ENCODE data around the gene PLAGL2.
"Not testable (repeated sequence)": the region's sequence is repeated elsewhere in the genome, so short reads cannot be mapped to it uniquely, and the experiment has no call there.

PLAGL2 gene

DNA sequence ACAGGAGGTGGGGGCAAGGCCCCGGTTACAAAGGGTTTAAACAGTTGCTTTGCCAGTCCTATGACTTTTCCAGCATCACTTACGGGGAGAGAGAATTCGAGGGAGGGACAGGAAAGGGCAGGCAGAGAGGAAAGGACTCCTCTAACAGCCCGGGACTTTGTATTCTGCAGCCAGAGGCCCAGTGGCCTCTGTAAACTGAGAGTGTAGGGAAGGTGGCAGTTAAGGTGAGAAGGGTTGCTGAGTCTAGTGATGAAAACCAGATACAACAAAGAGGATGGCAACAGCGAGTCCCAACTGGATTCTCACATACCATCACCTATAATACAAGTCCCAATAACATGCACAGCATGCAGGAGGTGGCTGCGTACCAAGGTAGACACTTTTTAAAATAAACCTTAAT lies 13.5 kb downstream of the PLAGL2 start:
- H3K4me3 ChIP-seq (ENCODE audit: low read length), result no peak overlapping the region
- TF ChIP-seq, protein P1, sequence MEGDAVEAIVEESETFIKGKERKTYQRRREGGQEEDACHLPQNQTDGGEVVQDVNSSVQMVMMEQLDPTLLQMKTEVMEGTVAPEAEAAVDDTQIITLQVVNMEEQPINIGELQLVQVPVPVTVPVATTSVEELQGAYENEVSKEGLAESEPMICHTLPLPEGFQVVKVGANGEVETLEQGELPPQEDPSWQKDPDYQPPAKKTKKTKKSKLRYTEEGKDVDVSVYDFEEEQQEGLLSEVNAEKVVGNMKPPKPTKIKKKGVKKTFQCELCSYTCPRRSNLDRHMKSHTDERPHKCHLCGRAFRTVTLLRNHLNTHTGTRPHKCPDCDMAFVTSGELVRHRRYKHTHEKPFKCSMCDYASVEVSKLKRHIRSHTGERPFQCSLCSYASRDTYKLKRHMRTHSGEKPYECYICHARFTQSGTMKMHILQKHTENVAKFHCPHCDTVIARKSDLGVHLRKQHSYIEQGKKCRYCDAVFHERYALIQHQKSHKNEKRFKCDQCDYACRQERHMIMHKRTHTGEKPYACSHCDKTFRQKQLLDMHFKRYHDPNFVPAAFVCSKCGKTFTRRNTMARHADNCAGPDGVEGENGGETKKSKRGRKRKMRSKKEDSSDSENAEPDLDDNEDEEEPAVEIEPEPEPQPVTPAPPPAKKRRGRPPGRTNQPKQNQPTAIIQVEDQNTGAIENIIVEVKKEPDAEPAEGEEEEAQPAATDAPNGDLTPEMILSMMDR (IDR thresholded peaks at IDR 0.05; ENCODE audit: low read depth, low read length, poor library complexity, severe bottlenecking), result no peak
- TF ChIP-seq EZH2phosphoT487 (IDR thresholded peaks at IDR 0.05; ENCODE audit: borderline replicate concordance, low read length), result no peak
- peaks cover 9% of the 10 kb centered on the region for H3K27me3 ChIP-seq (ENCODE audit: control insufficient read depth, low read length)
- H3F3A ChIP-seq (ENCODE audit: control insufficient read depth, insufficient read depth), result peaks cover 5% of the 10 kb centered on the region; the same call in 1 of the 2 replicates
- no peaks in the 10 kb centered on the region for H3K9me3 ChIP-seq (ENCODE audit: control insufficient read depth, insufficient read depth, low read length)
- no peaks in the 10 kb centered on the region for H3K9me2 ChIP-seq (replicated peaks; ENCODE audit: control insufficient read depth, low read length)
- H3K4me1 ChIP-seq (ENCODE audit: control insufficient read depth, low read length), result peaks cover 5% of the 10 kb centered on the region
- H3K79me2 ChIP-seq (ENCODE audit: control insufficient read depth, low read length), result peaks cover 19% of the 10 kb centered on the region
- H4K20me1 ChIP-seq (ENCODE audit: control insufficient read depth, insufficient read depth, low read depth, low read length), result peaks cover 5% of the 10 kb centered on the region
- no peak overlapping the region for H3K27ac ChIP-seq (ENCODE audit: low read depth, low read length)
- peaks cover 63% of the 10 kb centered on the region for H3K36me3 ChIP-seq (ENCODE audit: control insufficient read depth, low read length)
- H3K4me2 ChIP-seq (ENCODE audit: low read length), result no peak overlapping the region

DNA sequence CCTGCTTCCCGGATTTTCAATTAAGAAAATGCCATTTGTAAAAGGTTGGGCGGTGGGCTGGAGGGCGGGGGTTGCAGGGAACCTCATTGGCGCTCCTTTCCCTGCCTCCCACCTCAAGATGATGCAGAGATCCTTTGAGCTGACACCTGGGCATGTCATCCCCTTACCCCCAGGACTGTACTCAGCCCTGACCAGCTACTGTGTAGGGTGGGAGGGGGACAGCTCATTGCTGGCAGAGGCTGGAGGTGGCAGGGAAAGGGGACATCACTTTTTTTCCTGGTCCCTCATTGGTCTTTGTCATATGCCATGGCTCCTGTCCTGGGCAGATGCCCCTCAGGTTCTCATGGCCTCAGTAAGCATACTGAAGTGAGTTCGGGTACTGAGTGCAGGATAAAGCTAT lies 14.2 kb downstream of the PLAGL2 start:
- not testable (repeated sequence) for H3F3A ChIP-seq (ENCODE audit: control insufficient read depth, insufficient read depth); H3K4me2 ChIP-seq (ENCODE audit: low read length); H3K27ac ChIP-seq (ENCODE audit: low read depth, low read length); H3K27me3 ChIP-seq (ENCODE audit: control insufficient read depth, low read length); H4K20me1 ChIP-seq (ENCODE audit: control insufficient read depth, insufficient read depth, low read depth, low read length); H3K4me1 ChIP-seq (ENCODE audit: control insufficient read depth, low read length); H3K4me3 ChIP-seq (ENCODE audit: low read length); H3K9me2 ChIP-seq (replicated peaks; ENCODE audit: control insufficient read depth, low read length); H3K9me3 ChIP-seq (ENCODE audit: control insufficient read depth, insufficient read depth, low read length)
- Histone ChIP-seq H3K36me3 (ENCODE audit: control insufficient read depth, low read length) (peaks cover 57% of the 10 kb centered on the region), H3K79me2 (ENCODE audit: control insufficient read depth, low read length) (peaks cover 12% of the 10 kb centered on the region)

DNA sequence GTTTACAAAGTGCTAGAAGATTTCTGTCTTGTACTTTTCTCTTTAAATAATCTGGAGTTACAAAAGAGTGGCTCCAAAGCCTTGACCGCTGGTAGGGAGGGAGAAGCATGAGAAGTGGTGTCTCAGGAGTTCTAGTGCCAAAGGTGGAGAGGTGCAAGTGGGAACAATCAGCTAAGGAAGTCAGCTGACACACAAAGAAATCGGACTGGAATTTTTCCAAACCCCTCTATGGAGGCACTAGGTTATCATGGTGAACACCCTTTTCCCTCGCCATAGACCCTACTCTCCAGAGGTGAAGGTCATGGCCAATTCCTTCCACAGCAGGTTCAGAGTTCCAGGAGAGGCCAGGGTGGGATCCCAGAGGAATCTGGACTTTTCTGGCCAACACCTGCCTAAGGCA lies 14.8 kb downstream of the PLAGL2 start:
- Histone ChIP-seq H3K79me2 (ENCODE audit: control insufficient read depth, low read length) (peaks cover 8% of the 10 kb centered on the region), H3K27ac (ENCODE audit: low read depth, low read length) (no peak overlapping the region), H4K20me1 (ENCODE audit: control insufficient read depth, insufficient read depth, low read depth, low read length) (peaks cover 5% of the 10 kb centered on the region), H3K4me1 (ENCODE audit: control insufficient read depth, low read length) (peaks cover 5% of the 10 kb centered on the region), H3K4me3 (ENCODE audit: low read length) (no peak overlapping the region), H3K27me3 (ENCODE audit: control insufficient read depth, low read length) (peaks cover 9% of the 10 kb centered on the region), H3K9me3 (ENCODE audit: control insufficient read depth, insufficient read depth, low read length) (no peaks in the 10 kb centered on the region), H3F3A (ENCODE audit: control insufficient read depth, insufficient read depth) (peaks cover 5% of the 10 kb centered on the region; the same call in 1 of the 2 replicates), H3K9me2 (replicated peaks; ENCODE audit: control insufficient read depth, low read length) (no peaks in the 10 kb centered on the region), H3K36me3 (ENCODE audit: control insufficient read depth, low read length) (peaks cover 52% of the 10 kb centered on the region), H3K4me2 (ENCODE audit: low read length) (no peak overlapping the region)
- TF ChIP-seq, protein P1 (IDR thresholded peaks at IDR 0.05; ENCODE audit: low read depth, low read length, poor library complexity, severe bottlenecking), result no peak
- TF ChIP-seq EZH2phosphoT487 (IDR thresholded peaks at IDR 0.05; ENCODE audit: borderline replicate concordance, low read length), result no peak

DNA sequence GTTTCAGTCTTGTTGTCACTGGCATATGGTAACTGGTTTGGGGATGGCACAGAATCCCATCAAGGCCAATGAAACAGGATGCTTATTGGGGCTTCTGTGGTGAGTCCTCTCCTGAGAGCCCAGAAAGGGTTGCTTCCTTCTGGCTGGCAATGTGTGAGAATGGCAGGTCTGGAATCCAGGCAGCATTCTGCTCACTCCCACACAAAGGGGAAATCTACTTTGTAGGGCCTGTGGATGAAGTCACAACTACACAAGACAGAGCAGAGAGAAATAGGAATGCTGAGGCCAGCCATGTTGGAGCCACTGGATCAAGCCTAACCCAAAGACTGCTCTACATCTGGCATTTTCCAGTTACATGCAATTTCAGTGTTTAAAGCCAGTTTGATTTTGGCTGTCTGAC lies 15.7 kb downstream of the PLAGL2 start:
- no peak overlapping the region for H3K4me3 ChIP-seq (ENCODE audit: low read length)
- no peaks in the 10 kb centered on the region for H3K9me3 ChIP-seq (ENCODE audit: control insufficient read depth, insufficient read depth, low read length)
- peaks cover 5% of the 10 kb centered on the region; the same call in 1 of the 2 replicates for H3F3A ChIP-seq (ENCODE audit: control insufficient read depth, insufficient read depth)
- peaks cover 44% of the 10 kb centered on the region for H3K36me3 ChIP-seq (ENCODE audit: control insufficient read depth, low read length)
- TF ChIP-seq EZH2phosphoT487 (IDR thresholded peaks at IDR 0.05; ENCODE audit: borderline replicate concordance, low read length), result no peak
- TF ChIP-seq, protein P1 (IDR thresholded peaks at IDR 0.05; ENCODE audit: low read depth, low read length, poor library complexity, severe bottlenecking), result no peak
- no peak overlapping the region for H3K27ac ChIP-seq (ENCODE audit: low read depth, low read length)
- H3K9me2 ChIP-seq (replicated peaks; ENCODE audit: control insufficient read depth, low read length), result no peaks in the 10 kb centered on the region
- no peaks in the 10 kb centered on the region; the same call in none of the 2 replicates for H3K79me2 ChIP-seq (ENCODE audit: control insufficient read depth, low read length)
- peaks cover 5% of the 10 kb centered on the region for H3K4me1 ChIP-seq (ENCODE audit: control insufficient read depth, low read length)
- H4K20me1 ChIP-seq (ENCODE audit: control insufficient read depth, insufficient read depth, low read depth, low read length), result peaks cover 5% of the 10 kb centered on the region
- no peak overlapping the region for H3K4me2 ChIP-seq (ENCODE audit: low read length)
- peaks cover 9% of the 10 kb centered on the region for H3K27me3 ChIP-seq (ENCODE audit: control insufficient read depth, low read length)

Data from DOHH2 (cell line).